HepG2 (cell line): ENCODE data around the gene PHTF2.

ENCODE experiments used
- BRCA1 ChIP-seq: sonication (generic); formaldehyde crosslinking; IDR thresholded peaks from 2 replicates; pipeline ENCODE4 v1.4.0; 2020; ENCODE audit warnings: missing genetic modification reagents
- CTCF ChIP-seq: sonication (generic); formaldehyde crosslinking; IDR thresholded peaks from 2 replicates; pipeline ENCODE4 v1.5.0; 2020; ENCODE audit warnings: mild to moderate bottlenecking, missing genetic modification reagents, moderate library complexity
- MTF2 ChIP-seq: sonication (generic); formaldehyde crosslinking; IDR thresholded peaks from 2 replicates; pipeline ENCODE4 v1.5.0; 2020; ENCODE audit warnings: missing genetic modification reagents, borderline replicate concordance
- NR1H2 ChIP-seq: sonication (generic); formaldehyde crosslinking; IDR thresholded peaks from 2 replicates; pipeline ENCODE4 v1.8.1; 2022; ENCODE audit warnings: low read depth, missing genetic modification reagents, borderline replicate concordance
- POLR2A ChIP-seq, 2 experiments: IDR thresholded peaks; 2 replicates each; pipeline ENCODE4 v1.6.1; 2011; ENCODE audit warnings: low read depth in 2 of 2, low read length in 2 of 2, mild to moderate bottlenecking in 1 of 2, moderate library complexity in 1 of 2; ENCODE audit not compliant: insufficient read depth in 1 of 2
- REST ChIP-seq, 2 experiments: IDR thresholded peaks; 2 replicates each; pipeline ENCODE4 v1.6.1; 2011 to 2012; ENCODE audit warnings: low read length in 2 of 2, borderline replicate concordance in 1 of 2, low read depth in 1 of 2, mild to moderate bottlenecking in 1 of 2, moderate library complexity in 1 of 2

- no peak for TF ChIP-seq REST (IDR thresholded peaks at IDR 0.05; ENCODE audit: borderline replicate concordance in 1 of 2, low read depth in 1 of 2, low read length in 2 of 2)
- TF ChIP-seq BRCA1, result no peak
- no peak for TF ChIP-seq CTCF
- no peak for TF ChIP-seq MTF2
- TF ChIP-seq POLR2A (IDR thresholded peaks at IDR 0.05; ENCODE audit: insufficient read depth in 1 of 2, low read depth in 2 of 2, low read length in 2 of 2), result no peak
- TF ChIP-seq NR1H2 (CRISPR knock-in tag), result no peak
Observed at GRCh38 chr7:77991656-77992055, 193.1 kb downstream of the PHTF2 start.
